Measurements from ENCODE around the gene TSPAN6.

The TSPAN6 gene

GRCh38 chrX:100682939-100683338, 46.3 kb upstream of the TSPAN6 start:
- H3K4me3 ChIP-seq (ENCODE audit: low read length, poor library complexity, severe bottlenecking) = no peak overlapping the region
- H3K9me2 ChIP-seq (replicated peaks; ENCODE audit: low read depth, low read length) = no peaks in the 10 kb centered on the region
- TF ChIP-seq CTCF (conservative IDR thresholded peaks at IDR 0.05; ENCODE audit: low read length) = no peak
- TF ChIP-seq EZH2phosphoT487 (IDR thresholded peaks at IDR 0.05; ENCODE audit: borderline replicate concordance) = no peak
- no peaks in the 10 kb centered on the region for H3K36me3 ChIP-seq (ENCODE audit: insufficient read depth, low read length)
- H4K20me1 ChIP-seq (ENCODE audit: insufficient read depth, low read length, poor library complexity, severe bottlenecking) = no peaks in the 10 kb centered on the region
- peaks cover 17% of the 10 kb centered on the region for H3K4me1 ChIP-seq (ENCODE audit: insufficient read depth, low read length, poor library complexity, severe bottlenecking)
- H3K9me3 ChIP-seq (ENCODE audit: insufficient read depth, low read depth, low read length) = no peaks in the 10 kb centered on the region
- H3K79me2 ChIP-seq (ENCODE audit: insufficient read depth, low read length) = no peaks in the 10 kb centered on the region
- no peaks in the 10 kb centered on the region for H3K27me3 ChIP-seq (ENCODE audit: insufficient read depth, low read length, poor library complexity, severe bottlenecking)
- no peak overlapping the region for H3K9ac ChIP-seq (ENCODE audit: low read depth, low read length, poor library complexity, severe bottlenecking)
- H3K4me2 ChIP-seq (ENCODE audit: low read depth, low read length, poor library complexity, severe bottlenecking) = no peak overlapping the region
- H3F3A ChIP-seq (ENCODE audit: low read depth) = no peaks in the 10 kb centered on the region
- no peak overlapping the region for H2AFZ ChIP-seq (ENCODE audit: low read length)

- H3F3A ChIP-seq (ENCODE audit: low read depth) = no peaks in the 10 kb centered on the region
- H3K9ac ChIP-seq (ENCODE audit: low read depth, low read length, poor library complexity, severe bottlenecking) = no peak overlapping the region
- no peaks in the 10 kb centered on the region for H4K20me1 ChIP-seq (ENCODE audit: insufficient read depth, low read length, poor library complexity, severe bottlenecking)
- H2AFZ ChIP-seq (ENCODE audit: low read length) = no peak overlapping the region
- H3K36me3 ChIP-seq (ENCODE audit: insufficient read depth, low read length) = no peaks in the 10 kb centered on the region
- H3K4me1 ChIP-seq (ENCODE audit: insufficient read depth, low read length, poor library complexity, severe bottlenecking) = peaks cover 4% of the 10 kb centered on the region
- no peaks in the 10 kb centered on the region for H3K27me3 ChIP-seq (ENCODE audit: insufficient read depth, low read length, poor library complexity, severe bottlenecking)
- TF ChIP-seq EZH2phosphoT487 (IDR thresholded peaks at IDR 0.05; ENCODE audit: borderline replicate concordance) = no peak
- no peak for TF ChIP-seq CTCF (conservative IDR thresholded peaks at IDR 0.05; ENCODE audit: low read length)
- H3K4me2 ChIP-seq (ENCODE audit: low read depth, low read length, poor library complexity, severe bottlenecking) = no peak overlapping the region
- H3K79me2 ChIP-seq (ENCODE audit: insufficient read depth, low read length) = no peaks in the 10 kb centered on the region
- H3K9me3 ChIP-seq (ENCODE audit: insufficient read depth, low read depth, low read length) = no peaks in the 10 kb centered on the region
- H3K4me3 ChIP-seq (ENCODE audit: low read length, poor library complexity, severe bottlenecking) = no peak overlapping the region
- no peaks in the 10 kb centered on the region for H3K9me2 ChIP-seq (replicated peaks; ENCODE audit: low read depth, low read length)
Observed at GRCh38 chrX:100681599-100681998, 45.0 kb upstream of the TSPAN6 start.

GRCh38 chrX:100680756-100681155, 44.1 kb upstream of the TSPAN6 start:
- H3K79me2 ChIP-seq (ENCODE audit: insufficient read depth, low read length) = no peaks in the 10 kb centered on the region
- no peak overlapping the region for H3K9ac ChIP-seq (ENCODE audit: low read depth, low read length, poor library complexity, severe bottlenecking)
- no peak overlapping the region for H3K4me2 ChIP-seq (ENCODE audit: low read depth, low read length, poor library complexity, severe bottlenecking)
- H2AFZ ChIP-seq (ENCODE audit: low read length) = no peak overlapping the region
- H3K36me3 ChIP-seq (ENCODE audit: insufficient read depth, low read length) = no peaks in the 10 kb centered on the region
- H4K20me1 ChIP-seq (ENCODE audit: insufficient read depth, low read length, poor library complexity, severe bottlenecking) = no peaks in the 10 kb centered on the region
- H3K27me3 ChIP-seq (ENCODE audit: insufficient read depth, low read length, poor library complexity, severe bottlenecking) = no peaks in the 10 kb centered on the region
- no peak for TF ChIP-seq CTCF (conservative IDR thresholded peaks at IDR 0.05; ENCODE audit: low read length)
- H3F3A ChIP-seq (ENCODE audit: low read depth) = no peaks in the 10 kb centered on the region
- no peak overlapping the region for H3K4me3 ChIP-seq (ENCODE audit: low read length, poor library complexity, severe bottlenecking)
- peaks cover 3% of the 10 kb centered on the region for H3K4me1 ChIP-seq (ENCODE audit: insufficient read depth, low read length, poor library complexity, severe bottlenecking)
- no peaks in the 10 kb centered on the region for H3K9me2 ChIP-seq (replicated peaks; ENCODE audit: low read depth, low read length)
- H3K9me3 ChIP-seq (ENCODE audit: insufficient read depth, low read depth, low read length) = no peaks in the 10 kb centered on the region
